Fibroblast of mammary gland (primary cell): ENCODE measurements around the gene KRTAP10-2.

Source experiments
- DNase-seq: peaks from one replicate; pipeline ENCODE4 v3.0.0-alpha.2; 2010; ENCODE audit warnings: low read depth
- H3K4me3 ChIP-seq: 2 replicates; pipeline ENCODE4 v1.5.1; 2011; ENCODE audit warnings: low read depth, mild to moderate bottlenecking, low read length, moderate library complexity; ENCODE audit not compliant: control insufficient read depth
- CTCF ChIP-seq: conservative IDR thresholded peaks from 2 replicates; pipeline ENCODE4 v1.5.1; 2011; ENCODE audit warnings: low read depth, low read length, inconsistent platforms; ENCODE audit not compliant: control insufficient read depth, insufficient read depth

The KRTAP10-2 gene

GRCh38 chr21:44528634-44528995, 22.7 kb downstream of the KRTAP10-2 start:
- no peak for DNase-seq
- no peak overlapping the region for H3K4me3 ChIP-seq
- no peak for TF ChIP-seq CTCF

- DNase-seq: no peak
- TF ChIP-seq CTCF: no peak
These were observed 23.2 kb downstream of the KRTAP10-2 start for GRCh38 chr21:44527983-44528633.

GRCh38 chr21:44527156-44527982, 23.9 kb downstream of the KRTAP10-2 start:
- H3K4me3 ChIP-seq: no peak overlapping the region
- no peak for TF ChIP-seq CTCF
- DNase-seq: no peak

More at GRCh38 chr21:44527983-44528633, 23.2 kb downstream of the KRTAP10-2 start:
- no peak overlapping the region for H3K4me3 ChIP-seq

- no peak for TF ChIP-seq CTCF
- H3K4me3 ChIP-seq: no peak overlapping the region
- no peak for DNase-seq
These were observed 25.0 kb downstream of the KRTAP10-2 start for GRCh38 chr21:44526096-44526997.

- no peak for TF ChIP-seq CTCF
- H3K4me3 ChIP-seq: no peak overlapping the region
- no peak for DNase-seq
These were observed 25.8 kb downstream of the KRTAP10-2 start for GRCh38 chr21:44525391-44526095.
